ENCODE data around the gene STX11. TPM values are rescaled to one million over a fixed set of nuclear protein-coding genes. Genes with fewer than 3 reads are reported as not detected.
A peak's percentile ranks its signal among the peaks of the same experiment; 100 is the strongest.

Gene STX11
- total RNA-seq, 2 donors from 2014 or later: 0.59 to 3.8 TPM

GRCh38 chr6:144217264-144217663 is 66.9 kb downstream of the STX11 start:
- Histone ChIP-seq H3K9ac (ENCODE audit: low read depth in 2 of 2, low read length in 2 of 2) (no peak overlapping the region), H3K4me3 (peak overlapping the region; percentile 57), H3K27me3 (no peaks in the 10 kb centered on the region), H3K27ac (no peak overlapping the region), H3K9me3 (no peaks in the 10 kb centered on the region), H3K4me1 (peaks cover 5% of the 10 kb centered on the region), H3K36me3 (no peaks in the 10 kb centered on the region)
- no peak for DNase-seq
- intact Hi-C loops (cut with DNase I): loop anchor here (5.0 kb wide), 3 partner anchors 70 to 265 kb away; partner anchors contain the start of gene UTRN
- TF ChIP-seq CTCF (IDR thresholded peaks at IDR 0.05): no peak

- no peaks in the 10 kb centered on the region for H3K9me3 ChIP-seq
- peaks cover 5% of the 10 kb centered on the region for H3K4me1 ChIP-seq
- H3K27me3 ChIP-seq: no peaks in the 10 kb centered on the region
- no peaks in the 10 kb centered on the region for H3K36me3 ChIP-seq
- H3K9ac ChIP-seq (ENCODE audit: low read depth in 2 of 2, low read length in 2 of 2): no peak overlapping the region
- H3K4me3 ChIP-seq: no peak overlapping the region
- no peak for TF ChIP-seq CTCF (IDR thresholded peaks at IDR 0.05)
- intact Hi-C loops (cut with DNase I): loop anchor here (5.0 kb wide), 3 partner anchors 70 to 265 kb away; partner anchors contain the start of gene UTRN
- no peak for DNase-seq
- H3K27ac ChIP-seq: no peak overlapping the region
Observed at GRCh38 chr6:144217797-144218196, 67.5 kb downstream of the STX11 start.

DNA sequence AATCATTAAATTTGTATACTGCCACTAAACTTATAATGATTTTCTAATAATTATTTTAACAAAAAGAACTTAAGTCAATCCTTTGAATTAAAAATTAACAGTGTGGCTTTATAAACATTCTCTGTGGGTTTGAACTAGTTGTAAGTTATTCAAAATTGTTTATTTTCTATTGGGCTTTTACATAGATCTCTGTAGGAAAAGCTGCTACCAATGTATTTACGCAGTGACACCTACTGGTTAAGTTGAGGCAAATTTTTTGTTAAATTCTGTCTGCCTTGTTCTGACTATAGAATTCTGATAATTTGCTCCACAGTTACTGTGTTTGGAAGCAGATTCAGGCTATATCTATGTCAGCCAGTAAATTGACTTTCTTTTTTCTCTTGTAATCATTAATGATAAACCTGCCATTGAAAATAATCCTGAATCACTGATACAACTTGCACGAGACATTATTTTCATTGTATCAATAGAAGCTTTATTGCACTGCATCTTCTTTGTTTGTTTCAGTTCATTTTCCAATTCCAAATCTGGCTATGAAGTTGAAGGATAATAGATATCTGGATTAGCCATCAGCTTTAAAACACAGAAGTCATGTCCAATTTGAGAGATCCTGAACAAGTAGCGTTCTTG is 68.9 kb downstream of the STX11 start:
- Histone ChIP-seq H3K9ac (ENCODE audit: low read depth in 2 of 2, low read length in 2 of 2) (no peak overlapping the region), H3K27me3 (no peaks in the 10 kb centered on the region), H3K36me3 (no peaks in the 10 kb centered on the region), H3K9me3 (no peaks in the 10 kb centered on the region), H3K4me1 (peaks cover 5% of the 10 kb centered on the region), H3K27ac (no peak overlapping the region), H3K4me3 (no peak overlapping the region)
- peak; percentile 49 for TF ChIP-seq CTCF (IDR thresholded peaks at IDR 0.05)
- intact Hi-C loops (cut with DNase I): loop anchor here (5.0 kb wide), 3 partner anchors 68 to 263 kb away; partner anchors contain the start of gene UTRN
- no peak for DNase-seq

DNA sequence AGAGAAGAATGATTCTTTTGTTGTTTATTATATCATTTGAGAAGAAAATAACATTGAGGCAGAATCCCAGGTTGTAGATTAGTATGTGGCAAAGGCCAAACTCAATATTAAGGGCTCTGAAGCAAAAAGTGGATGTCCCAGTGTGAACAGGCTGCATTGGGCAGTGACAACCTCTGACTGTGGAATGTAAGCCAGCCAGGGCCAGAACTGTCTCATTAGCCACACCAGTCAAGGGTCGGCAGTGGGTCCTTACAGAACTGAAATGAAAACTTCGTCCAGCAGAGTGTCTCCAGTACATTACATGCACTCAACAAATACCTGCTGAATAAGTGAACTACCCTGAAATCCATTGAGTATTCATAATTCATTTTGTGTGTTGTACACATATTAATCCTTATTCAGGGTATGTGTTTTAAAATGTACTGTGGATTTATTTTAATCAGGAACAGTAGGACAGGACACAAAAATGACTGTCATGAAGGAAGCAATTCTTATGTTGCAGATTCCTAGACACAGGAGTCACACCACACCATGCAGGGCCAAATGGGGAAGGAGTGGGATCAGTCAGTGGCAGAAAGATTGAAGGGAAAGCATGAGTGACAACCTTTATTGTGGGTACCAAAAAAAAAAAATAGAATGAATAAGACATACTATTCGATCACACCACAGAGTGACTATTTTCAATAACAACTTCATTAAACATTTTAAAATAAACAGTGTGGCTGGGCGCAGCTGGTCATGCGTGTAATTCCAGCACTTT is 69.9 kb downstream of the STX11 start:
- Histone ChIP-seq H3K4me3 (no peak overlapping the region), H3K27ac (no peak overlapping the region), H3K27me3 (no peaks in the 10 kb centered on the region), H3K4me1 (peaks cover 2% of the 10 kb centered on the region), H3K9me3 (no peaks in the 10 kb centered on the region), H3K9ac (ENCODE audit: low read depth in 2 of 2, low read length in 2 of 2) (no peak overlapping the region), H3K36me3 (no peaks in the 10 kb centered on the region)
- intact Hi-C loops (cut with DNase I): no loop called here
- TF ChIP-seq CTCF (IDR thresholded peaks at IDR 0.05): no peak
- DNase-seq: no peak

- H3K4me3 ChIP-seq: no peak overlapping the region
- intact Hi-C loops (cut with DNase I): no loop called here
- H3K36me3 ChIP-seq: no peaks in the 10 kb centered on the region
- DNase-seq: no peak
- no peaks in the 10 kb centered on the region for H3K27me3 ChIP-seq
- no peaks in the 10 kb centered on the region for H3K9me3 ChIP-seq
- no peak overlapping the region for H3K9ac ChIP-seq (ENCODE audit: low read depth in 2 of 2, low read length in 2 of 2)
- no peaks in the 10 kb centered on the region for H3K4me1 ChIP-seq
- no peak for TF ChIP-seq CTCF (IDR thresholded peaks at IDR 0.05)
- H3K27ac ChIP-seq: no peak overlapping the region
Observed at GRCh38 chr6:144223686-144224085, 73.4 kb downstream of the STX11 start.

All from colonic mucosa (tissue), 4 donors.